ENCODE measurements around the gene ETFRF1.
A peak's percentile ranks its signal among the peaks of the same experiment; 100 is the strongest.

Gene ETFRF1

GRCh38 chr12:25195056-25195971 lies at the start of gene ETFRF1, which contains the start of gene DNAI7:
Gene ETFRF1 (plus strand): TSS chr12:25195237. CDS start chr12:25203957, 8,720 bp downstream.
Gene DNAI7 (minus strand): TSS chr12:25195160. CDS start chr12:25195078, 82 bp downstream.
- peak; percentile 90 to 94 for DNase-seq

GRCh38 chr12:25146686-25147085 lies 48.4 kb upstream of the ETFRF1 start:
- DNase-seq: no peak

GRCh38 chr12:25151476-25151875 lies 43.6 kb upstream of the ETFRF1 start:
- no peak for DNase-seq

GRCh38 chr12:25152055-25152454 lies 43.0 kb upstream of the ETFRF1 start:
- no peak for DNase-seq

DNA sequence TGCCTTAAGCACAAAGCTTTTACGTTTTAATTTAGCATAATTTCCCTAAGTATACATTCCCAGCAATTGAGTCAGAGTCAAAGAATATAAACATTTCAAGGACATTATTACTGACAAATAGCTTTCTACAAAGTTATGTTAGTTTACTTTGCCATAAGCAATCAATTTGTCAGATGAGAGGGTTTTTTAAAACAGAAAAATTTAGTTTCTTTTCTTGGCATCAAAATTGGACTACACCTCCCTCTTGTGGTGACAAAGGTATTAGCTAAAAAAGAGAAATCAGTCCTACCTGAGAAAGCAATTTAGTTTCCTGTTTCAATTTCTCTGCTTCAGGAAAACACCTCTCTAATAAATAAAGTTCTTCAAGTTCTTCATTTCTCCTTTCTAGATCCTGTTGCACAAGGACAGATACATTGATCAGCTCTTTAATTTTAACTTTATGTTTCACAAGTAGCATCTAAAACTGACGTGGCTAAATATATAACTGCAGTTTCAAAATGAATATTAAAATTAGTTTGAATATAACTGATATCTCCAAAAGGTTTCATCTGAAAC lies 39.9 kb upstream of the ETFRF1 start:
- DNase-seq: no peak

DNA sequence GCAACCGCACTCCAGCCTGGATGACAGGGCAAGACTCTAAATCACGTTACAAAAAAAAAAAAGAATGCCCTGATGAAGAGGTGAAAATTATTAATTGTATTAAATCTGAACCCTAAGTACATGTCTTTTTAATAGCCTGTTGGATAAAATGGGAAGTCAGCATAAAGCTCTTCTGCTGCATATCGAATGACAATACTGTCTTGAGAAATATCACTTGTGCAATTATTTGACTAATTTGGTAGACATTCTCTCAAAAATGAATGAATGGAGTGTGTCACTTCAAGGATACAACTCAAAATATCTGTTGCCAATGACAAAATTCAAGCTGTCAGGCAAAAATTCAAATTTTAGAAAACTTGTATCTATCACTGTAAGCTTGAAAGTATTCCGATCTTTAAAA lies 39.0 kb upstream of the ETFRF1 start:
- DNase-seq: no peak

DNA sequence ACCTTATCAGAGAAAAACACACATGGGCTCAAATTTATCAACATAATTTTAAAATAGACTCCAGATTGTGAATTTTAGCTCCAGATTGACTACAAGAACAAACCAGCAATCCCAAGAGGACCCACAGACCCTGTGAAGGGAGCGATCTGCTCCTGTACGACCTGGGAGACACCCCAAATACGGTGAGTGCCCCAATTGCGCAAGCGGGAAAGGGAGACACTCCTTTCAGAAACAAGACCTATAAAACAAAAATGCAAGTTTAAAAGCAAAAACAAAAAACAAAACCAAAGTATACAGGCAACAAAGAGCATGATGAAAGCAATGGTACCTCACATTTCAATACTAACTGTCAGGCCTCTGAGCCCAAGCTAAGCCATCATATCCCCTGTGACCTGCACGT lies 32.2 kb upstream of the ETFRF1 start:
- no peak for DNase-seq

GRCh38 chr12:25182765-25183164 lies 12.3 kb upstream of the ETFRF1 start:
- no peak for DNase-seq

GRCh38 chr12:25184132-25184531 lies 10.9 kb upstream of the ETFRF1 start:
- DNase-seq: no peak

DNA sequence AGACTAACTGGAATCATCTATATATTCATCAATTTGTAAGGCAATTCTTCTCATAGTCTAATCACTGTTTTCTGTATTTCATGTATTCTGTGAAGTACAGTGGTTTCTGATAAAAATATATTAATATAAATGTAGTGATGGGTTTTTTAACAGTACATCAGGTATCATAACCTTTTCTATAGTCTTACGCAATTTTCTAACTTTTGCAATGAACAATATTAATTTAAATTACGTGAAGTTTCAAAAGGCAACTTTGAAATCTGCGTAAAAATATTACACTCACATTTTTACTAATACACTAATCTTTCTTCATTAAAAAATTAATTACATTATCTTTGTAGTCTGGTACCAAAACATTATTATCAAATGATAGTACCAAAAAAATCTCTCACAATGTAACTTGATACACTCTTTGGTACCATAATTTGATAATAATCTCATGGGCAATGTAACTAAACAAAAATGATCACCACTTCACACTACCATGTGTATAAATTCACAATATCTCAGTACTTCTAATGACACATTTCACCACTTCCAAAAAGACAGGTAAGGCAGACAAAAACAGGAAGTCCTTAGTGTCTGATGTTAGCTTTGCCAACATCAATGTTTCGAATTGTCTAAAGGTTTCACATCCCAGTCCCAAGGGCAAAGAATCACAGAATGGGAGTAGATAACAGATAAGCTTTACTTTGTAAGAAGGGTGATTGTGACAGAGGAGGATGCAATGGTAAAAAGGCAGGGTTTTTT lies 8.8 kb upstream of the ETFRF1 start:
- no peak for DNase-seq

DNA sequence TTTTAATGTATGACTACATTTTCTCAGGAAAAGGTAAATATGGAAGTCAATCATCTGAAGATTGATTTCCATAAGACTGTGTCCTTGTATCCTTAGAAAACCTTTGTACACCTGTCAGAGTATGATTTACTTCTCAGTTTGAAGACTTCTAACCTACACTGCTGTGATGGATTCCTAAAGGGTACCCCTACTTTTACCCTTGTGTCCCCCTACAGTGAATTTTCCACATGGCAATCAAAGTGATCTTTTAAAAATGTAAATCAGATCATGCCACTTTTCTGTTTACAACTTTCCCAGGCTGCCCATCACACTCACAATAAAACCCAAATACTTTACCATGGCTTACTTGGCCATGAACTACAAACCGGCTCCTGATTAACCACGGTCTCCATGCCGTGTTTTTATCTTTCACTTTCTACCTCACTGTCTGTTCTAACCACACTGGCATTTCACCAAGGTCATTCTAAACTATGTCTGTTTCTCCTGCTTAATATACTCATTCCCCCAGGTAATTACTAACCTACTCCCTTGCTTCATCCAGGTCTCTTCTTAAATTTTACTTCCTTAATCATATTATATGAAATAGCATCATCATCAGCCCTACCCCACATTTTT lies 8.1 kb upstream of the ETFRF1 start:
- DNase-seq: no peak

GRCh38 chr12:25187781-25188180 lies 7.3 kb upstream of the ETFRF1 start:
- DNase-seq: no peak

DNA sequence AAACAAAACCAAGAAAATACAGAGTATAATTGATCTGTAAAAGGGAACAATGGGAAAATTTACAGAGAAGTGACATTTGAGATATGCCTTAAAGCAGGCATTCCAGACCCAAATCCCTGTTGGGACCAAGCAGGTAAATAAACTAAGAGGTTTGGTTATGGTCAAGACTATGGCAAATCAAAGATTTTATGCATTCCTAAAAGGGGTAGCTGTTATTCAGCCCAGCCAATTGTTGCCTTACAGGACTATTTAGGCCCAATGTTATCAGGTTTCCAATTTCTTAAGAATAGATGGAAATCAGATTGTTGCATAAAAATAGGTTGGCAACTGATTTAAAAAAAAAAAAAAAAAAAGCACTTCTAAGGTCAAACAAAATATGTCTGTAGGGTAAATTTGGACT lies 5.4 kb upstream of the ETFRF1 start:
- DNase-seq: no peak

GRCh38 chr12:25190793-25191192 lies 4.2 kb upstream of the ETFRF1 start:
- no peak for DNase-seq

DNA sequence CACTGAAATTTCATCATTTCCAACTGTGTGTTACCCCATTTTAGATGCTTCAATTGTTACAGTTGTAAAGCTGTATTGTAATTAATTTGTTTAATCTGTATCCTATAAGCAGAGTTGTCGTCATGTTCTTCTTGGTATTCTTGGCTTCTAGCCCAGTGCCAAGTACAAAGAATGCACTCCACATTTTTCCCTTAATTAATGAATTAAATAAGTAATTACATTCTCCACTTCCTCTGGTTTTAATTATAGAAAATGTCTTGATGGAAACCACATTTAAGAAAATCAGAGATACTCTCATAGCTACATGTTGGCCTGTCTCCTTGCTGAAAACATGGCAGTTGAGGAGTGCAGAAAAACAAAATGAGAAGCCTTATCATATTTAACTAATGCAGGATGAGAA lies 823 bp upstream of the ETFRF1 start:
- no peak for DNase-seq

DNA sequence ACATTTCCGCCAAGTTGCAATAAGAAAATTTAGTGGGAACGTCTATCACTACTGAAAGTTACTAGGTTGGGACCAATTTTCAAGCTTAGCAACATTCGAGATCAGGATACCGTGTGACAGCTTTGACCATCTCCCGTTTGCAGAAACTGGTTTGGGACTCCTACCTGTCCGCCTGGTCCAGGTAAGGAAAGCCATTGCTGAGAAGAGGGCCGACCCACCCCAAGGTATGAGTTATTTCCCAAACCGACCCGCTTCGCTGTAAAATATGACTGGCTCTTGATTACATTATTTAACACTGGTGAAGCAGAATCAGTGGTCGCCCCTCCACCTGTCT lies 348 bp upstream of the ETFRF1 start:
- no peak for DNase-seq

- no peak for DNase-seq
Observed at GRCh38 chr12:25197608-25198007, 2.6 kb downstream of the ETFRF1 start.

DNA sequence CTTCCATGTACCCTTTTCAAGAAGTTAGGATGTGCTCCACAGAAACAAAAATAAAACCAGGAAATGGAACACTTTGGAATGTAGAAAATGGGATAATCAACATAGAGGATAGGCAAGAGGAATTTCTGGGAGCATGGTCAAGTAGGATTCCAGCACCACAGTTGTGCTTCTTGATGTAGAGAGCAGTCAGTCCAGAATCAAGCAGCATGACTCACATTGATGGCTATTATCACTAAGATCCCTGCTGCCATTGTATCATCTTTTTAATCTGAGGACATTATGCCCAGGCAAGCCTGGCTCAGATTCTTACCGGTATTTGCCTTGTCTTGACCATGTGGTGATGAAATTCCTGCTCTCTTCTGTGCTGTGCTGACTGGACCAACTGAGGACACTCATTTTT lies 5.7 kb downstream of the ETFRF1 start:
- no peak for DNase-seq

DNA sequence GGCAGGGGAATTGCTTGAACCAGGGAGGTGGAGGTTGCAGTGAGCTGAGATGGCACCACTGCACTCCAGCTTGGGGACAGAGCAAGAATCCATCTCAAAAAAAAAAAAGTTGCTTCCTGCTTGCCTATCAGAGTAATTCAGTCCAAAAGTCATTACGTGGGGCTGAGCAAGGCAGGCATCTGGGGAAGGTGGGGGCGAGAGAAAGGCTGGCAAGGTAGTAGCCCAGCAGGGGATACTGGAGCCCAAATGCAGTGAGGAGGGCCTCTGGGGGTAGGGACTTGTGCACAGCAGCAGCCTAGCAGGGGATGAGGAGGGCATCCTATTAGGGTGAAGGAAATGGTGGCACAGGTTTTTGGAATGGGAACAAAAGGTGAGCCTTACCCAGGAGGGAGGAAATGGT lies 7.1 kb downstream of the ETFRF1 start:
- no peak for DNase-seq

DNA sequence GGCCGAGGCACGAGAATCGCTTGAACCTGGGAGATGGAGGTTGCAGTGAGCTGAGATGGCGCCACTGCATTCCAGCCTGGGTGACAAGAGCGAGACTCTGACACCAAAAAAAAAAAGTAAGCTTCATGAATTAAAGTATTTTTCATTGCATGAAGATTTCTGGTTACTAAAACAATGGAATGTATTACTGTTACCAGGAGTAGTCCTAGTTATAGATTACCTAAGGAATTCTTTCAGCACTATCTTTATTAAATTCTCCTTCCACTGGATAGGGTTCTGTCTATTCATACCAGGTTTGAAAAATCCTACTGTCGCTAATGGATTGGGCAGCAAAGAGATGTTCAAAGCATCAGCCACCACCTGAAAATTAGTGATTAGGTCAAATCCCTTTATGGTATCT lies 12.4 kb downstream of the ETFRF1 start:
- no peak for DNase-seq

DNA sequence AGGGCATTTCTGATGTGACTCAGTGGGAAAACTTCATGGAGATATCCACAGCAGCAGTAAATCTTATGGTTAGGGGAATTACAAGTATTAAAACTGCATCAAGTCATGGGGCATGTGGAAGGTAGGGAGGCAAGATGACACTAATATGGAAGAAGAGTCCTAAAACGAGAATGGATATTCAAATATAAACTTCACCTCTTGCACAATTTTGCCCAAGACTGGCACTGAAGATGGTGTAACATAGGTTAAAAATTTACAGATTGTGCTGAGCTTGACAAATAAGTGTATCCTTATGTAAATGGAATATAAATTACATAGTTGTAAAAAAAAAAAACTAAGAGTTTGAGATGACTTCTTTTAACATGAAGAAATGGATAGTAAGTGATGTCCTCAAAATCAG lies 12.8 kb downstream of the ETFRF1 start:
- no peak for DNase-seq

DNA sequence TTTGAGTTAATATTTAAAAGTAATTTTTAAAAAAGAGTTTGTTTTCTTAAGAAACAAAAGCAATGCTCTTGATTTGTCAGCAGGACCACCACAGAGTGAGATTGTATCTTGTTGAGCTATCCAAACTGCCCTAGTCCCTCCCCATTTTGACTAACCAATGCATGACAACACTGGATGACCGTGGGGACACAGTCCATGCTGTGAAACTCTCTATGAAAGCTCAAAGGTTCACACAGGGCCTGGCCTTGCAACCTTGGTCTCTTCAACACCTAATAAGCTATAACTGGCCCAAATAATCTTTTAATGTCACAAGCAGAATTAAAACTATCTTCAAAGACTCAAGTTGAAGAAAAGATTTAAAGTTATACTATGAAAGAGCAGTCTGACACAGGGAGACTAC lies 13.5 kb downstream of the ETFRF1 start:
- no peak for DNase-seq

- DNase-seq: no peak
Observed at GRCh38 chr12:25213338-25213737, 18.3 kb downstream of the ETFRF1 start.

All from stimulated activated CD4-positive, alpha-beta T cell treated with anti-CD3 and anti-CD28 coated beads, Interleukin-4, amount 100 ng/mL, for 4 hours (primary cell).